Measurements from ENCODE around the gene THOC6. TPM values are rescaled to one million over a fixed set of nuclear protein-coding genes. Genes with fewer than 3 reads are reported as not detected.
"Not testable (repeated sequence)": the region's sequence is repeated elsewhere in the genome, so short reads cannot be mapped to it uniquely, and the experiment has no call there.

The THOC6 gene
- total RNA-seq, 1 donor from 2014 or later = 68.0 TPM

GRCh38 chr16:3051494-3051893, 27.7 kb downstream of the THOC6 start:
- H3K27me3 Mint-ChIP-seq (ENCODE audit: low read depth) = peaks cover 41% of the 10 kb centered on the region
- DNase-seq (ENCODE audit: low read depth, low spot score) = no peak

GRCh38 chr16:3052571-3053329, 28.9 kb downstream of the THOC6 start:
- H3K4me3 Mint-ChIP-seq; H3K36me3 Mint-ChIP-seq (ENCODE audit: low read depth); DNase-seq (ENCODE audit: low read depth, low spot score); H3K9me3 Mint-ChIP-seq; H3K27ac Mint-ChIP-seq (ENCODE audit: unreplicated experiment); H3K4me1 Mint-ChIP-seq: not testable (repeated sequence)
- H3K27me3 Mint-ChIP-seq (ENCODE audit: low read depth) = peaks cover 31% of the 10 kb centered on the region

More at GRCh38 chr16:3051494-3051893, 27.7 kb downstream of the THOC6 start:
- Mint-ChIP-seq H3K4me3 (peak overlapping the region; percentile 5), H3K27ac (ENCODE audit: unreplicated experiment) (no peak overlapping the region), H3K4me1 (no peaks in the 10 kb centered on the region), H3K9me3 (no peaks in the 10 kb centered on the region), H3K36me3 (ENCODE audit: low read depth) (no peaks in the 10 kb centered on the region)
- TF ChIP-seq CTCF (conservative IDR thresholded peaks at IDR 0.05) = no peak

- DNase-seq (ENCODE audit: low read depth, low spot score) = not testable (repeated sequence)
- H3K27me3 Mint-ChIP-seq (ENCODE audit: low read depth) = peaks cover 25% of the 10 kb centered on the region
These were observed 29.5 kb downstream of the THOC6 start for GRCh38 chr16:3053330-3053710.

GRCh38 chr16:3054965-3055733, 31.3 kb downstream of the THOC6 start:
- Mint-ChIP-seq H3K4me1 (peaks cover 7% of the 10 kb centered on the region), H3K9me3 (no peaks in the 10 kb centered on the region), H3K27me3 (ENCODE audit: low read depth) (peaks cover 11% of the 10 kb centered on the region), H3K27ac (ENCODE audit: unreplicated experiment) (no peak overlapping the region), H3K4me3 (no peak overlapping the region), H3K36me3 (ENCODE audit: low read depth) (no peaks in the 10 kb centered on the region)
- TF ChIP-seq CTCF (conservative IDR thresholded peaks at IDR 0.05) = no peak
- DNase-seq (ENCODE audit: low read depth, low spot score) = no peak

More at GRCh38 chr16:3053330-3053710, 29.5 kb downstream of the THOC6 start:
- H3K36me3 Mint-ChIP-seq (ENCODE audit: low read depth); H3K9me3 Mint-ChIP-seq; H3K4me3 Mint-ChIP-seq; H3K4me1 Mint-ChIP-seq; H3K27ac Mint-ChIP-seq (ENCODE audit: unreplicated experiment): not testable (repeated sequence)

- H3K4me3 Mint-ChIP-seq; H3K36me3 Mint-ChIP-seq (ENCODE audit: low read depth); H3K9me3 Mint-ChIP-seq; H3K27me3 Mint-ChIP-seq (ENCODE audit: low read depth); DNase-seq (ENCODE audit: low read depth, low spot score); H3K4me1 Mint-ChIP-seq; H3K27ac Mint-ChIP-seq (ENCODE audit: unreplicated experiment): not testable (repeated sequence)
These were observed 31.9 kb downstream of the THOC6 start for GRCh38 chr16:3055734-3056115.

GRCh38 chr16:3056336-3057180, 32.7 kb downstream of the THOC6 start:
- Mint-ChIP-seq H3K9me3 (no peaks in the 10 kb centered on the region), H3K4me1 (peaks cover 7% of the 10 kb centered on the region), H3K27me3 (ENCODE audit: low read depth) (peaks cover 3% of the 10 kb centered on the region), H3K36me3 (ENCODE audit: low read depth) (no peaks in the 10 kb centered on the region), H3K4me3 (peak overlapping the region; percentile 51), H3K27ac (ENCODE audit: unreplicated experiment) (no peak overlapping the region)
- TF ChIP-seq CTCF (conservative IDR thresholded peaks at IDR 0.05) = no peak
- no peak for DNase-seq (ENCODE audit: low read depth, low spot score)
